ENCODE data around the gene ZNF674. TPM values are rescaled to one million over a fixed set of nuclear protein-coding genes. Genes with fewer than 3 reads are reported as not detected.

The ZNF674 gene
- total and polyA plus RNA-seq, 10 donors: 0.77 to 10.7 (median 5.8) TPM

DNA sequence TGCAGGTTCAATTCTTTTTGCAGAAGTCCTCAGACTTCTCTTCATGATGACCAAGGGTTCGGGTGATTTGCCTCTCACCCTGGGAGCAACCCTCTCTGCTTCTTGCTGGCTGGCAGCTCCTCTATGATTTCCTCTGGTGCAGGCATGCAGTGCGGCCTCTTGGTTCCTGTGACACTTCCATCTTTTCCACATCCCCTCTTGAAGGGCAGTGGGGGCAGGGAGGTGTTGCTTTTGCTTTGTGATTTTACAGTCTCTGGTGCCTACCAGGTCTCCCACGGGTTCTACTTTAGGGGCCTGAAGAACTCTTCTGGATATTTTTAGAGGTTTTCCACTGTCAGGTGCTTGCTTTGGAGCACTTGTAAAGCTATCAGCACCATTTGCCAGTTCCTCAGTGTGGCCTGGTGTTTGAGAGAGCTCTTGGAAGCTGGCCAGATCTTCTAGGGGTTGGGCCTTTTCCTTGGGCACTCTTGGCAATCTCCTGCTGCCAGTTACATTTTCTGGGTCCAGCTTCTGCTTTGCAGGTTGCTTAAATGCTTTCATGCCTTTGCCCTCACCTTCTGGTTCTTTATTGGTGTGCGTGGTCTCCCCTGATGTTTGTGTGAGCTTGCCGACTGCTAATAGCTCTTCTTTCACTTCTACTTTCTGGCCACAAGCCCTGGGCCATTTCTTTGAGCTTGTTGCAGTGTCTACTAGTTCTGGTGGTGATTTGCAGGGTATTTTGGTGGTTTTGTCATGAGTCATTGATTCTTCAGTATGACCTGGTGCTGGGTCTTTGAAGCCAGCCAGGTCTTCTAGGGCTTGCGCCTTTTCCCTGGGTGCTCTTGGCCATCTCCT lies 16.8 kb upstream of the ZNF674 start:
- Histone ChIP-seq H3K27me3 (replicated peaks in 1 of 7) (peaks cover 0 to 6% (median 0%) of the 10 kb centered on the region in 7 donors), H3K9me3 (no peaks in the 10 kb centered on the region), H3K4me1 (peaks cover 0 to 17% (median 11%) of the 10 kb centered on the region in 6 donors), H3K4me3 (no peak overlapping the region), H3K36me3 (no peaks in the 10 kb centered on the region), H3K27ac (peak overlapping the region in 5 of 8 donors; percentile 2 to 52 (median 32))
- DNase-seq: no peak
- WGBS, 5 donors: 27 to 47% (median 46%) methylated on average over 6 of the region's 6 CpGs
- TF ChIP-seq POLR2A (IDR thresholded peaks at IDR 0.05) (no peak), POLR2AphosphoS5 (IDR thresholded peaks at IDR 0.05) (no peak), CTCF (IDR thresholded peaks at IDR 0.05 in 8 of 11, conservative IDR thresholded peaks at IDR 0.05 in 3 of 11) (no peak)
- intact Hi-C loops (cut with DNase I; ENCODE audit: low total_unique reads): no loop called here

DNA sequence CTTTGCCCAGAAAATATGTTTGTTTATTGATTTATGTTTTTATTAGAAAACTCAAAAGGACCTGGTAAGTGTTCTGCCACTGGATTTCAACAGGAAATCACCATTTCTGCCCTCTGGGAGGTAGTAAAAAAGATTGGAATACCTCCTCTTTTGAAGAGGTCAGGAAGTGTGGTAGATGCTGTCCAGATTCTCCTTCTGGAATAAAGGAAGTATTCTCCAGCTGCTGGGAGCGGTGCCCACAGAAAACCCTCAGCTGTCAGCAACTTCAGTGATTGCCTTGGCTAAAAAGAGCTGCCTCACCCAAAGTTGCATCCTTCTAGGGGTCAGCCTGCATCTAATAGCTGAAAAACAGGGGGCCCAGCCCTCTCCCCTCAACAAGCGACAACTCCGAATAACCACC lies 13.8 kb upstream of the ZNF674 start:
- Histone ChIP-seq H3K9me3 (no peaks in the 10 kb centered on the region), H3K27ac (no peak overlapping the region), H3K36me3 (no peaks in the 10 kb centered on the region), H3K4me3 (no peak overlapping the region), H3K27me3 (replicated peaks in 1 of 7) (peaks cover 0 to 6% (median 0%) of the 10 kb centered on the region in 7 donors), H3K4me1 (peaks cover 0 to 17% (median 11%) of the 10 kb centered on the region in 6 donors)
- TF ChIP-seq POLR2A (IDR thresholded peaks at IDR 0.05) (no peak), POLR2AphosphoS5 (IDR thresholded peaks at IDR 0.05) (no peak)
- intact Hi-C loops (cut with DNase I; ENCODE audit: low total_unique reads): no loop called here
- WGBS, 5 donors: 73 to 88% (median 75%) methylated on average over 3 of the region's 3 CpGs
- DNase-seq: no peak

DNA sequence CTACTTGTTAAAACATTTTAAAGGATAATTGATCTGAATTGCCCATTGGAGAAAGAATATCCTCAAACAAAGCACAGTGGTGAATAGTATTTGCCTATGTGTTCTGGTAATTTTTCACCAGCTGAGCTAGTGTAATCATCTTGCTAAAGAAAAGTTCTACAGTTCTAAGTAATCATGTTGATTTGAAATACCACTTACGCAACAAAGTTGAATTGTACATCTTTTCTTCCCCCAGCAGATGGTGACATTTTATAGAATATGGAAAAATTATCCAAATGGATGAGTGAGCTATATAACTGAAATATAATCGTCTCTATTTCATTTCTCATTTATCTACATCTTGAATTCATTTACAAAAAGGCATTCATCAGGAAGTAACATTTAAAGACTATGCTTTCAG lies 9.7 kb upstream of the ZNF674 start:
- peak in 8 of 11 experiments; percentile 15 to 54 (median 32) for TF ChIP-seq CTCF (IDR thresholded peaks at IDR 0.05 in 8 of 11, conservative IDR thresholded peaks at IDR 0.05 in 3 of 11)
- TF ChIP-seq POLR2A (IDR thresholded peaks at IDR 0.05): no peak
- TF ChIP-seq POLR2AphosphoS5 (IDR thresholded peaks at IDR 0.05): no peak
- Histone ChIP-seq H3K9me3 (no peaks in the 10 kb centered on the region), H3K27me3 (replicated peaks in 1 of 7) (peaks cover 0 to 3% (median 0%) of the 10 kb centered on the region in 7 donors), H3K4me3 (no peak overlapping the region), H3K4me1 (no peaks in the 10 kb centered on the region), H3K36me3 (no peaks in the 10 kb centered on the region), H3K27ac (no peak overlapping the region)
- no peak for DNase-seq
- intact Hi-C loops (cut with DNase I; ENCODE audit: low total_unique reads): no loop called here
- WGBS, 5 donors: 22 to 43% (median 38%) methylated on average over 2 of the region's 2 CpGs

DNA sequence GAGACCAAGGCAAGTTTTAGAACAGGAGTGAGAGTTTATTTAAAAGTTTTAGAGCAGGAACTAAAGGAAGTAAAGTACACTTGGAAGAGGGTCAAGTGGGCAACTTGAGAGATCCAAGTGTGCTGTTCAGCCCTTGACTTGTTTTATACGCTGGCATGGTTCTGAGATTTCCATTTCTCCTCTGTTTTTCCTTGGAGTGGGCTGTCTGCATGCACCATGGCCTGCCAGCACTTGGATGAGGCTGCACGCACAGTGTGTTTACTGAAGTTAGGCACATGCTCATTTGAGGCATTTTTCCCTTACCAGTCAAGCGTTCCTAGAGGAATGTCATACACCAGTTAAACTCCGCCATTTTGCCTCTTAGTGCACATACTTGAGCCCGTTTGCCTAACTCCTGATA lies 8.7 kb upstream of the ZNF674 start:
- H3K27me3 ChIP-seq (replicated peaks in 1 of 7): peaks cover 0 to 3% (median 0%) of the 10 kb centered on the region in 7 donors

More for the DNA sequence above, 8.7 kb upstream of the ZNF674 start:
- no peak for DNase-seq
- Histone ChIP-seq H3K36me3 (no peaks in the 10 kb centered on the region), H3K4me1 (no peaks in the 10 kb centered on the region), H3K9me3 (no peaks in the 10 kb centered on the region), H3K4me3 (no peak overlapping the region), H3K27ac (no peak overlapping the region)
- TF ChIP-seq CTCF (IDR thresholded peaks at IDR 0.05 in 8 of 11, conservative IDR thresholded peaks at IDR 0.05 in 3 of 11): no peak
- TF ChIP-seq POLR2A (IDR thresholded peaks at IDR 0.05): no peak
- no peak for TF ChIP-seq POLR2AphosphoS5 (IDR thresholded peaks at IDR 0.05)
- intact Hi-C loops (cut with DNase I; ENCODE audit: low total_unique reads): no loop called here
- WGBS, 5 donors: 82 to 96% (median 87%) methylated on average over 5 of the region's 5 CpGs

Data from spleen (tissue), 11 donors.